WTC11 (cell line): ENCODE data around the gene CPLX3.

Experiments
- NR1H2 ChIP-seq: sonication (generic); formaldehyde crosslinking; IDR thresholded peaks from 2 replicates; pipeline ENCODE4 v1.9.0; 2021; ENCODE audit warnings: mild to moderate bottlenecking, moderate library complexity, missing genetic modification reagents
- USF2 ChIP-seq: sonication (generic); formaldehyde crosslinking; IDR thresholded peaks from 2 replicates; pipeline ENCODE4 v1.8.1; 2023; ENCODE audit warnings: mild to moderate bottlenecking, missing genetic modification reagents, moderate library complexity
- ZNF121 ChIP-seq: sonication (generic); formaldehyde crosslinking; IDR thresholded peaks from 2 replicates; pipeline ENCODE4 v1.8.0; 2023; ENCODE audit warnings: missing genetic modification reagents
- TF ChIP-seq, protein P1 (sequence below): fragments of 200-600 bp; IDR thresholded peaks from 2 replicates; pipeline ENCODE4 v1.8.0; 2022; ENCODE audit warnings: antibody characterized with exemption
- TF ChIP-seq, protein P2 (sequence below): sonication (generic); formaldehyde crosslinking; IDR thresholded peaks from 2 replicates; pipeline ENCODE4 v1.8.0; 2022; ENCODE audit warnings: mild to moderate bottlenecking, missing genetic modification reagents

DNA sequence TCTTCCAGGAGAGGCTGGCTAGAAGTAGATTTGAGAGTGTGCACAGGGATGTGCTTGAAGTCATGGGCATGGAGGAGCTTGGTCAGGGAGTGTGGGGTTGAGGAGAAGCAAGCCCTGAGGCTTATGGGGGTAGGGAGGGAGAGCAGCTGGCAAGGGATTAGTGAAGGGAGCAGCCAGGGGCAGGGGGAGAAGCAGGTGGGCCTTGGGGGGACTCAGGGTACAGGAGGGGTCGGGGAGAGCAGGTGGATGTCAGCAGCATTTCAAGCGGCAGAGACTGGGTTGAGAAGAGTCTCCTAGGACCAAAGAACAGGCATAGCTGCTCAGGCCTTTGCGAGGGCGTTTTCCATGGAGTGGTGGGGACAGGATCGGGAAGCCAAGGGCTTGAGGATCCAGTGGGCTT lies 17.2 kb upstream of the CPLX3 start:
- TF ChIP-seq, protein P1, sequence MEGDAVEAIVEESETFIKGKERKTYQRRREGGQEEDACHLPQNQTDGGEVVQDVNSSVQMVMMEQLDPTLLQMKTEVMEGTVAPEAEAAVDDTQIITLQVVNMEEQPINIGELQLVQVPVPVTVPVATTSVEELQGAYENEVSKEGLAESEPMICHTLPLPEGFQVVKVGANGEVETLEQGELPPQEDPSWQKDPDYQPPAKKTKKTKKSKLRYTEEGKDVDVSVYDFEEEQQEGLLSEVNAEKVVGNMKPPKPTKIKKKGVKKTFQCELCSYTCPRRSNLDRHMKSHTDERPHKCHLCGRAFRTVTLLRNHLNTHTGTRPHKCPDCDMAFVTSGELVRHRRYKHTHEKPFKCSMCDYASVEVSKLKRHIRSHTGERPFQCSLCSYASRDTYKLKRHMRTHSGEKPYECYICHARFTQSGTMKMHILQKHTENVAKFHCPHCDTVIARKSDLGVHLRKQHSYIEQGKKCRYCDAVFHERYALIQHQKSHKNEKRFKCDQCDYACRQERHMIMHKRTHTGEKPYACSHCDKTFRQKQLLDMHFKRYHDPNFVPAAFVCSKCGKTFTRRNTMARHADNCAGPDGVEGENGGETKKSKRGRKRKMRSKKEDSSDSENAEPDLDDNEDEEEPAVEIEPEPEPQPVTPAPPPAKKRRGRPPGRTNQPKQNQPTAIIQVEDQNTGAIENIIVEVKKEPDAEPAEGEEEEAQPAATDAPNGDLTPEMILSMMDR: no peak
- TF ChIP-seq, protein P2, sequence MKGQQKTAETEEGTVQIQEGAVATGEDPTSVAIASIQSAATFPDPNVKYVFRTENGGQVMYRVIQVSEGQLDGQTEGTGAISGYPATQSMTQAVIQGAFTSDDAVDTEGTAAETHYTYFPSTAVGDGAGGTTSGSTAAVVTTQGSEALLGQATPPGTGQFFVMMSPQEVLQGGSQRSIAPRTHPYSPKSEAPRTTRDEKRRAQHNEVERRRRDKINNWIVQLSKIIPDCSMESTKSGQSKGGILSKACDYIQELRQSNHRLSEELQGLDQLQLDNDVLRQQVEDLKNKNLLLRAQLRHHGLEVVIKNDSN (CRISPR knock-in tag): no peak
- TF ChIP-seq NR1H2 (no peak), ZNF121 (CRISPR knock-in tag) (no peak), USF2 (no peak)
